ENCODE results near the gene SLC9A3.

DNA sequence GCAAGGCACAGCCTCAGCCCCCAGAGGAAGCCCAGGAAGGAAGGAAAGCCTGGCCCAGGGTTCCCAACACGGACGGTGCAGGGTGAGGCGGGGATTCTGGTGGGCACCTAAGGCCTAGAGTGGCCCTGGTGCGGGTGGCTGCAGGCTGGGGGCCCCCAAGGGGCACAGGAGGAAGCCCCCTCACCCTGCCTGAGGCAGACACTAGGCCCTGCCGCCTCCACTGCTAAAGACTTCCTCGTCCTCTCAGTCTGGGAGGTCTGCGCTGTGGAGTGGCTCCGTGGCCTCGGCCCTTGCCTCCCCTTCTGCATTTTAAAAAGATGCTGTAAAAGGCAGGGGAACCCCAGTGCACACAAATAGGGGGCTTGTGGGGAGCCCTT lies 3.4 kb downstream of the SLC9A3 start:
- no peak for TF ChIP-seq POLR2A (IDR thresholded peaks at IDR 0.05)
- TF ChIP-seq, protein P1, sequence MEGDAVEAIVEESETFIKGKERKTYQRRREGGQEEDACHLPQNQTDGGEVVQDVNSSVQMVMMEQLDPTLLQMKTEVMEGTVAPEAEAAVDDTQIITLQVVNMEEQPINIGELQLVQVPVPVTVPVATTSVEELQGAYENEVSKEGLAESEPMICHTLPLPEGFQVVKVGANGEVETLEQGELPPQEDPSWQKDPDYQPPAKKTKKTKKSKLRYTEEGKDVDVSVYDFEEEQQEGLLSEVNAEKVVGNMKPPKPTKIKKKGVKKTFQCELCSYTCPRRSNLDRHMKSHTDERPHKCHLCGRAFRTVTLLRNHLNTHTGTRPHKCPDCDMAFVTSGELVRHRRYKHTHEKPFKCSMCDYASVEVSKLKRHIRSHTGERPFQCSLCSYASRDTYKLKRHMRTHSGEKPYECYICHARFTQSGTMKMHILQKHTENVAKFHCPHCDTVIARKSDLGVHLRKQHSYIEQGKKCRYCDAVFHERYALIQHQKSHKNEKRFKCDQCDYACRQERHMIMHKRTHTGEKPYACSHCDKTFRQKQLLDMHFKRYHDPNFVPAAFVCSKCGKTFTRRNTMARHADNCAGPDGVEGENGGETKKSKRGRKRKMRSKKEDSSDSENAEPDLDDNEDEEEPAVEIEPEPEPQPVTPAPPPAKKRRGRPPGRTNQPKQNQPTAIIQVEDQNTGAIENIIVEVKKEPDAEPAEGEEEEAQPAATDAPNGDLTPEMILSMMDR (IDR thresholded peaks at IDR 0.05): no peak
